ENCODE measurements around the gene SHC1.

GRCh38 chr1:154945962-154946850 is 24.3 kb downstream of the SHC1 start:
- TF ChIP-seq CTCF (IDR thresholded peaks at IDR 0.05) (no peak), POLR2A (IDR thresholded peaks at IDR 0.05) (no peak)

All from right lobe of liver (tissue), 4 donors.